Amniotic stem cell (primary cell): Measurements from ENCODE around the gene MAGEA3.
"Not testable (repeated sequence)": the region's sequence is repeated elsewhere in the genome, so short reads cannot be mapped to it uniquely, and the experiment has no call there.

ENCODE experiments used
- DNase-seq: peaks from one replicate; lab custom pipeline; 2025; lab: John Stamatoyannopoulos, UW

Gene MAGEA3

GRCh38 chrX:152735860-152736511 is 37.4 kb downstream of the MAGEA3 start:
- DNase-seq = no peak

GRCh38 chrX:152736528-152736927 is 37.9 kb downstream of the MAGEA3 start:
- not testable (repeated sequence) for DNase-seq

- no peak for DNase-seq
Measured at GRCh38 chrX:152738560-152738959, 40.0 kb downstream of the MAGEA3 start.
